Endodermal cell (in vitro differentiated cells): Measurements from ENCODE around the gene SLC25A21. TPM values are rescaled to one million over a fixed set of nuclear protein-coding genes. Genes with fewer than 3 reads are reported as not detected.

Experiments
- DNase-seq: peaks from one replicate; pipeline ENCODE4 v3.0.0-alpha.2; 2017
- H3K27ac ChIP-seq: 2 replicates; pipeline ENCODE4 v1.5.1; 2013; ENCODE audit warnings: mild to moderate bottlenecking, low read depth, low read length, moderate library complexity
- H3K27me3 ChIP-seq: 2 replicates; pipeline ENCODE4 v1.6.1; 2013; ENCODE audit warnings: mild to moderate bottlenecking, low read length, moderate library complexity; ENCODE audit not compliant: insufficient read depth, control insufficient read depth, poor library complexity, severe bottlenecking
- H3K36me3 ChIP-seq: 2 replicates; pipeline ENCODE4 v1.7.0; 2013; ENCODE audit warnings: mild to moderate bottlenecking, low read length, moderate library complexity; ENCODE audit not compliant: control insufficient read depth, insufficient read depth
- H3K4me1 ChIP-seq: one replicate; pipeline ENCODE4 v1.7.0; 2013; ENCODE audit warnings: low read length; ENCODE audit not compliant: control insufficient read depth, insufficient read depth
- H3K4me3 ChIP-seq: 2 replicates; pipeline ENCODE4 v1.5.1; 2013; ENCODE audit warnings: mild to moderate bottlenecking, low read length, moderate library complexity
- H3K9ac ChIP-seq: 2 replicates; pipeline ENCODE4 v1.6.1; 2013; ENCODE audit warnings: mild to moderate bottlenecking, low read length, moderate library complexity; ENCODE audit not compliant: poor library complexity, severe bottlenecking; ENCODE audit errors: extremely low read depth
- H3K9me3 ChIP-seq: 2 replicates; pipeline ENCODE4 v1.6.1; 2013; ENCODE audit warnings: mild to moderate bottlenecking, low read length, moderate library complexity; ENCODE audit not compliant: control insufficient read depth
- H3K27ac Mint-ChIP-seq: 2 replicates; pipeline ENCODE4 v1.8.0; 2020; ENCODE audit warnings: mixed read lengths
- H3K27me3 Mint-ChIP-seq: 2 replicates; pipeline ENCODE4 v1.8.0; 2021; ENCODE audit warnings: mild to moderate bottlenecking, mixed read lengths; ENCODE audit not compliant: insufficient read depth
- H3K36me3 Mint-ChIP-seq: 2 replicates; pipeline ENCODE4 v1.8.0; 2020; ENCODE audit warnings: low read depth, mixed read lengths
- H3K4me1 Mint-ChIP-seq: 2 replicates; pipeline ENCODE4 v1.8.0; 2020; ENCODE audit warnings: mixed read lengths
- H3K4me3 Mint-ChIP-seq: 2 replicates; pipeline ENCODE4 v1.8.0; 2020; ENCODE audit warnings: mild to moderate bottlenecking, moderate library complexity, mixed read lengths
- H3K9me3 Mint-ChIP-seq: 2 replicates; pipeline ENCODE4 v1.8.0; 2020; ENCODE audit warnings: mild to moderate bottlenecking, mixed read lengths
- CTCF ChIP-seq: fragments of 200-600 bp; sonication (generic); conservative IDR thresholded peaks from 2 replicates; pipeline ENCODE4 v1.5.0; 2021; ENCODE audit warnings: antibody characterized with exemption, mild to moderate bottlenecking
- WGBS, 2 experiments: methylation state at CpG; one replicate each; pipeline versions ENCODE4 v1.1.5 to v1.1.7; 2013; ENCODE audit warnings: missing lambda C conversion rate in 2 of 2, mixed read lengths in 1 of 2; ENCODE audit not compliant: insufficient coverage in 1 of 2, insufficient read length in 1 of 2; 5-methylcytosine and 5-hydroxymethylcytosine counted together
- total RNA-seq, 2 donors: library from RNA; stranded (reverse); fragmentation: NEBNext Ultra II Directional in 1 of 2; extraction: Animal tissue kit (Norgen Biotek cat#: 25700) in 1 of 2; gene quantifications; 2 replicates in 1 of 2; 3 replicates in 1 of 2; pipeline ENCODE4 v1.2.1, GENCODE V29; 2021

SLC25A21 gene
- total RNA-seq, 2 donors from 2014 or later = 1.9 TPM

- WGBS, 2 experiments = 85 to 87% methylated on average over 3 of the region's 3 CpGs
- TF ChIP-seq CTCF = no peak
Observed at GRCh38 chr14:36847366-36847765, 325.0 kb downstream of the SLC25A21 start.

GRCh38 chr14:36845356-36846012 lies 326.9 kb downstream of the SLC25A21 start:
- no peak for DNase-seq
- Mint-ChIP-seq H3K4me1 (peaks cover 10% of the 10 kb centered on the region), H3K4me3 (no peak overlapping the region), H3K27ac (no peak overlapping the region), H3K36me3 (no peaks in the 10 kb centered on the region), H3K27me3 (no peaks in the 10 kb centered on the region), H3K9me3 (no peaks in the 10 kb centered on the region)
- Histone ChIP-seq H3K9me3 (no peaks in the 10 kb centered on the region), H3K4me1 (peaks cover 17% of the 10 kb centered on the region), H3K9ac (no peak overlapping the region), H3K27me3 (no peaks in the 10 kb centered on the region), H3K4me3 (no peak overlapping the region), H3K27ac (no peak overlapping the region), H3K36me3 (no peaks in the 10 kb centered on the region)
- no peak for TF ChIP-seq CTCF
- 95 to 97% methylated on average over 5 of the region's 5 CpGs for WGBS, 2 experiments

More at GRCh38 chr14:36847366-36847765, 325.0 kb downstream of the SLC25A21 start:
- Histone ChIP-seq H3K36me3 (no peaks in the 10 kb centered on the region), H3K4me1 (peaks cover 17% of the 10 kb centered on the region), H3K9me3 (no peaks in the 10 kb centered on the region), H3K27me3 (no peaks in the 10 kb centered on the region), H3K4me3 (no peak overlapping the region), H3K27ac (no peak overlapping the region), H3K9ac (no peak overlapping the region)
- DNase-seq = no peak
- no peaks in the 10 kb centered on the region for H3K27me3 Mint-ChIP-seq
- no peak overlapping the region for H3K4me3 Mint-ChIP-seq
- H3K27ac Mint-ChIP-seq = no peak overlapping the region
- H3K4me1 Mint-ChIP-seq = peaks cover 17% of the 10 kb centered on the region
- no peaks in the 10 kb centered on the region for H3K36me3 Mint-ChIP-seq
- no peaks in the 10 kb centered on the region for H3K9me3 Mint-ChIP-seq

- Mint-ChIP-seq H3K27me3 (no peaks in the 10 kb centered on the region), H3K9me3 (no peaks in the 10 kb centered on the region), H3K4me3 (peak overlapping the region; percentile 39), H3K27ac (peak overlapping the region; percentile 48), H3K4me1 (peaks cover 10% of the 10 kb centered on the region), H3K36me3 (no peaks in the 10 kb centered on the region)
- H3K27ac ChIP-seq = no peak overlapping the region
- peak; percentile 77 for DNase-seq
- peak overlapping the region; percentile 57 for H3K4me3 ChIP-seq
- H3K4me1 ChIP-seq = peaks cover 17% of the 10 kb centered on the region
- no peaks in the 10 kb centered on the region for H3K36me3 ChIP-seq
- TF ChIP-seq CTCF = no peak
- 75 to 81% methylated on average over 4 to 6 of the region's 6 CpGs for WGBS, 2 experiments
- H3K27me3 ChIP-seq = no peaks in the 10 kb centered on the region
- H3K9ac ChIP-seq = no peak overlapping the region
- H3K9me3 ChIP-seq = no peaks in the 10 kb centered on the region
Observed at GRCh38 chr14:36844443-36845195, 327.8 kb downstream of the SLC25A21 start.
